IMR-90 (cell line): ENCODE measurements around the gene RHCE. TPM values are rescaled to one million over a fixed set of nuclear protein-coding genes. Genes with fewer than 3 reads are reported as not detected.
"Not testable (repeated sequence)": the region's sequence is repeated elsewhere in the genome, so short reads cannot be mapped to it uniquely, and the experiment has no call there.

Source experiments
- ATAC-seq: fragments of 200-7000 bp; cut with Tn5 transposase; 2 replicates; pipeline ENCODE4 v1.9.1; 2020; ENCODE audit warnings: low read depth, mild to moderate bottlenecking, moderate library complexity
- BruUV-seq: library from RNA; stranded (reverse); fragments of 400-500 nt; replicated peaks from 2 replicates; lab custom pipeline; 2021; lab: Mats Ljungman, UMichigan
- CTCF ChIA-PET: fragments of 300-600 bp; formaldehyde crosslinking; extraction: SDS; loops from one replicate; lab custom pipeline; 2021; ENCODE audit warnings: antibody characterized with exemption; lab: Yijun Ruan, JAX
- POLR2A ChIA-PET: fragments of 300-600 bp; sonication (Branson Sonifier 250); formaldehyde crosslinking; loops from one replicate; lab custom pipeline; 2022; ENCODE audit warnings: antibody characterized with exemption; ENCODE audit not compliant: unreplicated experiment; lab: Charles Lee
- DNase-seq: peaks from one replicate; pipeline ENCODE4 v3.0.0; 2013
- H2AFZ ChIP-seq: replicated peaks from 2 replicates; pipeline ENCODE3; 2013; ENCODE audit warnings: low read length, mild to moderate bottlenecking; ENCODE audit not compliant: poor library complexity
- H2AK5ac ChIP-seq: 2 replicates; pipeline ENCODE4 v1.6.1; 2013; ENCODE audit warnings: low read depth, low read length, inconsistent platforms
- H2AK9ac ChIP-seq: replicated peaks from 2 replicates; pipeline ENCODE3; 2013; ENCODE audit warnings: mild to moderate bottlenecking, low read depth, low read length, moderate library complexity; ENCODE audit not compliant: poor library complexity
- H2BK120ac ChIP-seq: 2 replicates; pipeline ENCODE4 v1.6.1; 2013; ENCODE audit warnings: low read depth, low read length, inconsistent platforms
- H2BK15ac ChIP-seq: 3 replicates; pipeline ENCODE4 v1.6.1; 2013; ENCODE audit warnings: low read depth, low read length, inconsistent platforms
- H2BK20ac ChIP-seq: 2 replicates; pipeline ENCODE4 v1.6.1; 2013; ENCODE audit warnings: low read depth, mild to moderate bottlenecking, inconsistent platforms, low read length, moderate library complexity
- H2BK5ac ChIP-seq: 2 replicates; pipeline ENCODE4 v1.6.1; 2013; ENCODE audit warnings: mild to moderate bottlenecking, low read depth, low read length, inconsistent platforms; ENCODE audit not compliant: poor library complexity, severe bottlenecking
- H3K14ac ChIP-seq: replicated peaks from 2 replicates; pipeline ENCODE4 v1.6.1; 2013; ENCODE audit warnings: low read depth, low read length, inconsistent platforms
- H3K18ac ChIP-seq: 2 replicates; pipeline ENCODE4 v1.6.1; 2013; ENCODE audit warnings: low read depth, low read length, control low read depth
- H3K23ac ChIP-seq: 2 replicates; pipeline ENCODE4 v1.6.1; 2013; ENCODE audit warnings: low read depth, low read length, inconsistent platforms
- H3K27ac ChIP-seq: 2 replicates; pipeline ENCODE4 v1.5.1; 2013; ENCODE audit warnings: mild to moderate bottlenecking, control low read depth, low read length; ENCODE audit not compliant: insufficient read depth
- H3K27me3 ChIP-seq: 2 replicates; pipeline ENCODE4 v1.6.1; 2013; ENCODE audit warnings: low read length; ENCODE audit not compliant: control insufficient read depth, insufficient read depth
- H3K36me3 ChIP-seq: 2 replicates; pipeline ENCODE4 v1.6.1; 2013; ENCODE audit warnings: low read length, mixed read lengths; ENCODE audit not compliant: control insufficient read depth, insufficient read depth
- H3K4ac ChIP-seq: 2 replicates; pipeline ENCODE4 v1.6.1; 2013; ENCODE audit warnings: low read depth, low read length, inconsistent platforms
- H3K4me1 ChIP-seq: 2 replicates; pipeline ENCODE4 v1.6.1; 2013; ENCODE audit warnings: low read length, mixed read lengths; ENCODE audit not compliant: control insufficient read depth, insufficient read depth
- H3K4me2 ChIP-seq: 2 replicates; pipeline ENCODE4 v1.6.1; 2013; ENCODE audit warnings: low read depth, mild to moderate bottlenecking, control low read depth, low read length, moderate library complexity
- H3K4me3 ChIP-seq: 2 replicates; pipeline ENCODE4 v1.5.1; 2013; ENCODE audit warnings: low read depth, mild to moderate bottlenecking, control low read depth, low read length, moderate library complexity; ENCODE audit not compliant: insufficient read depth
- H3K56ac ChIP-seq: 2 replicates; pipeline ENCODE4 v1.6.1; 2013; ENCODE audit warnings: low read length, inconsistent platforms; ENCODE audit not compliant: insufficient read depth; ENCODE audit errors: extremely low read depth
- H3K79me1 ChIP-seq, 2 experiments: 2 replicates each; pipeline ENCODE4 v1.6.1; 2013; ENCODE audit warnings: low read length in 2 of 2, inconsistent platforms in 1 of 2, low read depth in 1 of 2
- H3K9ac ChIP-seq: 2 replicates; pipeline ENCODE4 v1.6.1; 2013; ENCODE audit warnings: low read depth, low read length, control low read depth
- H3K9me1 ChIP-seq: 2 replicates; pipeline ENCODE4 v1.6.1; 2013; ENCODE audit warnings: low read length, inconsistent platforms; ENCODE audit not compliant: insufficient read depth
- H3K9me3 ChIP-seq: 2 replicates; pipeline ENCODE4 v1.6.1; 2013; ENCODE audit warnings: low read length; ENCODE audit not compliant: control insufficient read depth, insufficient read depth
- H4K20me1 ChIP-seq: 2 replicates; pipeline ENCODE4 v1.6.1; 2013; ENCODE audit warnings: low read length, inconsistent platforms; ENCODE audit not compliant: insufficient read depth
- H4K5ac ChIP-seq: 2 replicates; pipeline ENCODE4 v1.6.1; 2013; ENCODE audit warnings: mild to moderate bottlenecking, low read depth, low read length, control low read depth
- H4K8ac ChIP-seq, 2 experiments: 2 replicates each; pipeline ENCODE4 v1.6.1; 2013; ENCODE audit warnings: low read depth in 2 of 2, low read length in 2 of 2, control low read depth in 1 of 2, inconsistent platforms in 1 of 2
- H4K91ac ChIP-seq: 2 replicates; pipeline ENCODE4 v1.6.1; 2013; ENCODE audit warnings: low read depth, low read length, inconsistent platforms; ENCODE audit not compliant: insufficient read depth
- WGBS, 2 experiments: methylation state at CpG; one replicate each; pipeline versions ENCODE4 v1.1.5 to v1.1.7; 2013; ENCODE audit warnings: missing lambda C conversion rate in 2 of 2; ENCODE audit not compliant: insufficient read length in 1 of 2; ENCODE audit errors: extremely low coverage in 2 of 2; 5-methylcytosine and 5-hydroxymethylcytosine counted together
- dilution Hi-C: fragments of 300-500 bp; cut with HindIII; formaldehyde crosslinking; loops from one replicate; pipeline ENCODE4 v1.14.3; 2018; ENCODE audit warnings: low sequenced_read_pairs; ENCODE audit not compliant: unreplicated experiment
- in situ Hi-C: fragments of 300-500 bp; cut with MboI; formaldehyde crosslinking; loops from 3 replicates; pipeline ENCODE4 v1.14.3; 2019; ENCODE audit warnings: low sequenced_read_pairs, inconsistent platforms, mixed read lengths
- intact Hi-C: fragments of 100-400 bp; cut with micrococcal nuclease; formaldehyde crosslinking; loops from 2 replicates; pipeline ENCODE4 v1.10.0; 2022
- polyA plus RNA-seq, 3 experiments: library from polyadenylated mRNA; depleted of rRNA; stranded (reverse); fragments of >200 nt; gene quantifications; 2 replicates each; pipeline ENCODE4 v1.2.3, GENCODE V29; 2012; ENCODE audit warnings: low replicate concordance in 1 of 3
- total RNA-seq: library from RNA; depleted of rRNA; stranded (reverse); fragments of >200 nt; gene quantifications from 2 replicates; pipeline ENCODE4 v1.2.3, GENCODE V29; 2012

The RHCE gene
- total and polyA plus RNA-seq, 2 of the 4 experiments (the other 2 are of a cell fraction): 0.54 to 0.62 TPM

DNA sequence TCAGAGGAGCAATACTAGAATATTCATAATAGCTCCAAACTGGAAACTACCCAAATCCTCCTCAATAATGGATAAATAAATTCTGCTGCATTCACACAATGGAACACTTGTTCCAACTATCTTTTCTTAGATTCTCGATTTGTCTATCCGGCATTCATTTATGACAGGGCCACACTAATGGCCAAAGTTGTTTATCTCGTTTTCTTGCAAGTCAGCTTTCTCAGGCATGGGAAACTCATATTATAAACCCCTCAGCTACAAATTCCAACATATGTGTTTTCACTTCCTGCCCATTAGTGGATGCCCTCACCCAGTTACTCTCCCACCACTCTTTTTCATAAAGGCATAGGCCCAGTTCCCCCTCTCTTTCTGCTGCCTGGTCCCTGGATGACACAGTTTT is 42.3 kb downstream of the RHCE start:
- H4K91ac ChIP-seq, intact Hi-C loops, H3K4me2 ChIP-seq, H2BK120ac ChIP-seq, CTCF ChIA-PET, H2BK5ac ChIP-seq, DNase-seq, H3K56ac ChIP-seq, H3K79me1 ChIP-seq, H3K9me1 ChIP-seq, H3K18ac ChIP-seq, ATAC-seq, H2AFZ ChIP-seq, H3K14ac ChIP-seq, H3K4ac ChIP-seq, H3K4me1 ChIP-seq, H2AK9ac ChIP-seq, POLR2A ChIA-PET, H4K5ac ChIP-seq, H3K9ac ChIP-seq, H3K27me3 ChIP-seq, H2BK15ac ChIP-seq, H3K23ac ChIP-seq, H4K20me1 ChIP-seq, in situ Hi-C loops, H2AK5ac ChIP-seq, H3K9me3 ChIP-seq, H2BK20ac ChIP-seq, BruUV-seq, H3K4me3 ChIP-seq, H3K27ac ChIP-seq, H4K8ac ChIP-seq, H3K36me3 ChIP-seq, dilution Hi-C loops: not testable (repeated sequence)
- 92% methylated on average over 2 of the region's 3 CpGs; no CpG with 5 or more reads in 1 of the 2 experiments for WGBS, 2 experiments
